GM19099 (cell line): ENCODE results near the gene GAB2.

Source experiments
- POLR2A ChIP-seq: IDR thresholded peaks from 3 replicates; pipeline ENCODE4 v1.6.1; 2011; ENCODE audit warnings: low read depth; ENCODE audit not compliant: insufficient read length; ENCODE audit errors: extremely low read depth

The GAB2 gene

GRCh38 chr11:78330361-78330760 lies 87.3 kb downstream of the GAB2 start:
- TF ChIP-seq POLR2A: no peak

GRCh38 chr11:78327945-78328344 lies 89.7 kb downstream of the GAB2 start:
- TF ChIP-seq POLR2A: no peak

DNA sequence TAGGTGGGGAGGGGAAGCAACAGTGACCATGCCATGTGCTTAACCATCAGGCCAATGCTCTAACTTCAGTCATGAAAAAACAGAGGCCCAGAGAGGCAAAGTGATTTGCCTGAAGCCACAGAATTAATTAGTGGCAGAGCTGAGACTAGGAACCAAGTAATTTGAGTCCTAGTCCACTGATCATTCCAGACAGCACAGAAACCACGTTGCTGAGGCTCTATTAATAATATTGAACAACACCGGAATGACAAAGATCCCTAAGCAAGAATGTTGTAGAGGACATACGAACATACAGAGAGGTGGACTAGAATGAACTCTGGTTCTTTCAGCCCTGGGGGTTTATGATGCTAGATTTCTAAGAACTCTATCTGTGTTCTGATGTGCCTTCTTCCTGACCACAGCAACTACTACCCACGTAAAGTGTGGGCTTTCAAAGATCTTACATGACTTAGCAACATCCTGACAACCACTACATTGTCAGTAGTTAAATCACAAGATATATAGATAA lies 92.3 kb downstream of the GAB2 start:
- TF ChIP-seq POLR2A: no peak

DNA sequence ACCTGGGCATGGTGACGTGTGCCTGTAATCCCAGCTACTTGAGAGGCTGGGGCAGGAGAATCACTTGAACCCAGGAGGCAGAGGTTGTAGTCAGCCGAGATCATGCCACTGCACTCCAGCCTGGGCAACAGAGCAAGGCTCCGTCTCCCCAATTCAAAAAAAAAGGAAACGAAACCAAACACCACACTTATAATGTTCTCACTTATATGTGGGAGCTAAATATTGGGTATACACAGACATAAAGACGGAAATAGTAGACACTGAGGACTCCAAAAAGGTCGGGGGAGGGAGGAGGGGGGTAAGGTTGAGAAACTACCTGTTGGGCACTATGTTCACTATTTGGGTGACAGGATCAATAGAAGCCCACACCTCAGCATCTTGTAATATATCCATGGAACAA lies 94.3 kb downstream of the GAB2 start:
- TF ChIP-seq POLR2A: no peak

- TF ChIP-seq POLR2A: no peak
These were observed 98.1 kb downstream of the GAB2 start for GRCh38 chr11:78319453-78319955.

DNA sequence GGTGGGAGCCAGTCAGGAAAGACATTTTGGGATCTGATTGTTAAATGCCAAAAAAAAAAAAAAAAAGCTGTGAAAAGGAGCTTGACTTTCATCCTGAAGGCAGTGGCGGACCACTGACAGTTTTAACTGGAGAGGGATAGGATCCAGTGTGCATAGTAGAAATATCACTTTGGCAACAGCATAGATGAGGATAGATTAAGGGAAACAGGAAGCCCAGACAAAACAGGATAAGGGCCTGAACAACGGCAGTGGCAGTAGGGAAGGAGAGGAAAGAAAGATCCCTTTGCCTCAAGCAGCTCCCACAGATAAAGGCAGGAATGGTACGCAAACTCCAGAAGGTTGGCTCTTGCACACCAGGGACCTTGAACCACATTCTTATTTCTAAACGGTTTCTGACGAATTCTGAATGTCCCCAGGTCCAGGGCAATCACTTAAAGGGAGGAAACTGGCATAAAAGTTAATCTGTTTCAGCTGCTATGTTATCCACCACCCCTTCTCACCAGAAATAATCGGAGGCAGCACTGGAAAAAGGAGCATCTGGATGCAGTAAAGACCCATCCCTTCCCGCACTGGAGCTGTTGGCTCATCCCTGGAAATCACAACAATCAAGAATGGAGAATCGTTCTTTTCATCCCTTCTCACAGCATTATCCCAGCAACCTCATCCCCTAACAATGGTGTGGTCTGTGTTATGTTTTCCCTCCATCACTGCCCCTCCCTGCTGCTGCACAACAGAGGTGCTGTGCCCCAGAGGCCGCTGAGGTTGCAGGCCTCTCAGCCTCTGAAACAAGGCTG lies 99.1 kb downstream of the GAB2 start:
- no peak for TF ChIP-seq POLR2A

DNA sequence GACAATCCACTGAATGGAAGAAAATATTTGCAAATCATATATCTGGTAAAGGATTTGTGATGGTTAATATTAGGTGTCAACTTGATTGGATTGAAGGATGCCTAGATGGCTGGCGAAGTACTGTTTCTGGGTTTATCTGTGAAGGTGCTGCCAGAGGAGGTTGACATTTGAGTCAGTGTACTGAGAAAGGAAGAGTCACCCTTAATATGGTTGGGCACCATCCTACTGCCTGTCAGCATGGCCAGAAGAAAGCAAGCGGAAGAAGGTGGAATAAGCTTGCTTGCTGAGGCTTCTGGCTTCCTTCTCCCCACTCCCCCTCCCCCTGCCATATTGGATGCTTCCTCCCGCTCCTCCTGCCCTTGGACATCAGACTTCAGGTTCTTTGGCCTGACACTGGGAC lies 101.9 kb downstream of the GAB2 start:
- TF ChIP-seq POLR2A: no peak

GRCh38 chr11:78314762-78315161 lies 102.9 kb downstream of the GAB2 start:
- TF ChIP-seq POLR2A: no peak

DNA sequence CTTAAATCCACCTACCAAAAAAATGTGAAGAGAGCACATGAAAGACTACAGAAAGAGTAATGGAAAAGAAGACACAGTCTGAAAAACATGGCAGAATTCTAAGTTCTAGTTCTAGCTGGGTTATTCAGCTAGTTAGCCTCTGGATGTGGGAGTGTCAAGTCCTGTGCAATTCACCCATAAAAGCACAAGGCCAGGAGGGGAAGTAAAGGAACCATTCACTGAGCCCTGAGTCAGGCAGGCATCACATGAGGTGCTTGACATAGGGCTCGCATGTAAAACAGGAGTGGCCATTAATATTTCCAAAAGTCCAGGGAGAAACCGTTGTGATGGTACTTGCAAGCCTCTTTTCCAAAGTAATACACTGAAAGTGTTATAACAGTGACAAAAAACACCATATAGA lies 103.7 kb downstream of the GAB2 start:
- TF ChIP-seq POLR2A: no peak

DNA sequence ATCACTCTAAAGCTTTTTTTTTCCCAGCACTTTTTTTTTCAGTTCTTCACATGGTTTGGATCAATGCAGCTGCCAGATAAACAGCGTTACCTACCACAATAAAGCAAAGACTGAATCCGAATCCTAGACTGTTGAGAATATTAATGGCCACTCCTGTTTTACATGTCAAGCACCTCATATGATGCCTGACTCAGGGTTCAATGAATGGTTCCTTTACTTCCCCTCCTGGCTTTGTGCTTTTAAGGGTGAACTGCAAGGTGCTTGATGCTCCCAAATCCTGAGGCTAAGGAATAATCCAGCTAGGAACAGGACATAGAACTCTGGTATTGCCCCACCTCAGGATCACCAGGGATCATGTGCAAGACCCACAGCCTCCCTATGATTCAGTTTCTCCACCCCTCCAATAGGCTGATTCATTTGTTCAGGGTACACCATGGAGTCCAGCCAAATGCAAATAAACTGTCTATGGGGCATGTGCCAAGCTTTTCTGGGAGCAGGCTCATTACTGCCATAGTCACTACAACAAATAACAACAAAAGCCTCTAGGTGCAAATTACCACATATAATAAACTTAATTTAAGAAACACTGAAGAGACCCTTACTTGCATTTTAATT lies 104.3 kb downstream of the GAB2 start:
- no peak for TF ChIP-seq POLR2A

GRCh38 chr11:78312712-78313111 lies 104.9 kb downstream of the GAB2 start:
- no peak for TF ChIP-seq POLR2A

GRCh38 chr11:78311702-78312371 lies 105.8 kb downstream of the GAB2 start:
- TF ChIP-seq POLR2A: no peak

DNA sequence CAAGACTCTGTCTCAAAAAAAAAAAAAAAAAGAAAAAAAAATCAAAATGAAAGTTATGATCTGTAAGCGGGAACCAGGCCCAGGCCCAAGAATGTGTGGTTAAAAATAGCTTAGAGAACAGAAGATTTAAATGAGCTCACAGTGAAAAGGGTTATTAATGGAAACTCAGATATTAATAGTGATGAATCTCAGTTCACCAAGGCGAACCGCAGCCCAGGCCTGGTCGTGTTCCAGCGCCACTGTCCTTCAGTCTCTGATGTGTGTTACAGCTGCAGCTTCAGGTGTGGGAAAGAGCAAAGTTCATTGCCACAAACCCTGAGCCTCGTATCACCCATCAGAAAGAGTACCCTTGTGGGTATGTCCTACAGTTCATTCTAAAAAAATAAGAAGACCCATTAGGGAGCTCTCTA lies 107.1 kb downstream of the GAB2 start:
- TF ChIP-seq POLR2A: no peak

DNA sequence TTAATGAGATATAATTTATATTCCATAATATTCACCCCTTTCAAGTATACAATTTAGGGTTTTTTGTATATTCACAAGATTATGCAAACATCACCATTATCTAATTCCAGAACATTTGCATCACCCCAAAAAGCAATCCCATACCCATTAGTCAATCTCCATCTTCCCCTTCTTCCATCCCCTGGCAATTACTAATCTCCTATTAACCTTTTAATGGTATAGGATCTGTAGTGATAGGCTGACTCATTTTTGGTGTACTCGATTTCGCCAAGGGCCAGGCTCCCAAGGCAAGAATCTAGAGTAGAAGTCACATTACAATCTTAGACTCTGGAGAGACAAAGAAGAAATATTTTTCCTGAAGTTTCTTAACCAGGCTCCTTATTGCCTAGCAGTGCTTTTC lies 113.4 kb downstream of the GAB2 start:
- no peak for TF ChIP-seq POLR2A

DNA sequence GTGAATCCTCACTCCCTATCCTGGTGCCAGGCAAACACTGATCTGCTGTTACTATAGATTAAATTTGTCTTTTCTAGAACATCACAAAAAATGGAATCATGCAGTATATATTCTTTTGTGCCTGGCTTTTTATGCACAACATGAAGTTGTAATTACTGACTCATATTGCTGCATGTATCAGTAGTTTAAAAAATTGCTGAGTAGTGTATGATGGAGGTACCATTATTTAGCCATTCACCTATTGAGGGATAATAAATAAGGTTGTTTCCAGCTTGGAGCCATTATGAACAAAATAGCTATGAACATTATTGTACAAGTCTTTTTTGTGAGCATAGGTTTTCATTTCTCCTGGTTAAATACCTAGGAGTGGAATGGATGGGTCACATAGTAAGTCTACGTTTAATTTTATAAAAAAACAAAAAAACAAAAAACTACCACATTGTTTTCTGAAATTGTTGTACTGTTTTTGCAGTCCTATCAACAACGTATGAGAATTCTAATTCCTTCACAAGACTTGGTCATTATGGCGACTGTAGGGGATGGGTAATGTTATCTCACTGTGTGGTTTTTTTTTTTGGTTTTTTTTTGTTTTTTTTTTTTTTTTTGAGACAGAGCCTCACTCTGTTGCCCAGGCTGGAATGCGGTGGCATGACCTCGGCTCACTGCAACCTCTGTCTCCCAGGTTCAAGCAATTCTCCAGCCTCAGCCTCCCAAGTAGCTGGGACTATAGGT lies 117.3 kb downstream of the GAB2 start:
- TF ChIP-seq POLR2A: no peak
